ENCODE measurements around the gene SHOC2.

SHOC2 gene

GRCh38 chr10:110919349-110919931 lies at the start of gene SHOC2:
SHOC2 (plus strand) TSS chr10:110919604; CDS start chr10:110964359, 44,755 bp downstream.
- TF ChIP-seq CTCF (IDR thresholded peaks at IDR 0.05) = no peak
- Mint-ChIP-seq H3K27ac (peak within 1 kb of the TSS; percentile 100), H3K4me1 (peaks cover 54% of the 10 kb centered on the region), H3K9me3 (no peaks in the 10 kb centered on the region), H3K36me3 (ENCODE audit: low read depth) (no peaks in the 10 kb centered on the region), H3K4me3 (peak within 1 kb of the TSS; percentile 96), H3K27me3 (ENCODE audit: low read depth, poor library complexity) (no peaks in the 10 kb centered on the region)
- DNase-seq = peak; percentile 95

- H3K27me3 Mint-ChIP-seq (ENCODE audit: low read depth, poor library complexity) = no peaks in the 10 kb centered on the region
- TF ChIP-seq CTCF (IDR thresholded peaks at IDR 0.05) = no peak
- peaks cover 10% of the 10 kb centered on the region for H3K36me3 Mint-ChIP-seq (ENCODE audit: low read depth)
- no peaks in the 10 kb centered on the region for H3K9me3 Mint-ChIP-seq
- peak; percentile 17 for DNase-seq
- H3K4me1 Mint-ChIP-seq = peaks cover 61% of the 10 kb centered on the region
- H3K27ac Mint-ChIP-seq = peak overlapping the region; percentile 86
- peak overlapping the region; percentile 90 for H3K4me3 Mint-ChIP-seq
These were observed 48.5 kb upstream of the SHOC2 start for GRCh38 chr10:110870823-110871297.

- no peak for TF ChIP-seq CTCF (IDR thresholded peaks at IDR 0.05)
- Mint-ChIP-seq H3K36me3 (ENCODE audit: low read depth) (peaks cover 15% of the 10 kb centered on the region), H3K4me1 (peaks cover 55% of the 10 kb centered on the region), H3K4me3 (peak within 1 kb of the TSS; percentile 95), H3K9me3 (no peaks in the 10 kb centered on the region), H3K27ac (peak within 1 kb of the TSS; percentile 98), H3K27me3 (ENCODE audit: low read depth, poor library complexity) (no peaks in the 10 kb centered on the region)
- peak; percentile 100 for DNase-seq
These were observed 47.9 kb upstream of the SHOC2 start, which contains the start of gene PDCD4 for GRCh38 chr10:110871298-110872084. PDCD4 (plus strand) TSS chr10:110871928; CDS start chr10:110876028, 4,100 bp downstream.

- Mint-ChIP-seq H3K36me3 (ENCODE audit: low read depth) (peaks cover 20% of the 10 kb centered on the region), H3K27ac (peak overlapping the region; percentile 98), H3K4me1 (peaks cover 47% of the 10 kb centered on the region), H3K4me3 (peak overlapping the region; percentile 95), H3K9me3 (no peaks in the 10 kb centered on the region), H3K27me3 (ENCODE audit: low read depth, poor library complexity) (no peaks in the 10 kb centered on the region)
- peak; percentile 86 for DNase-seq
- TF ChIP-seq CTCF (IDR thresholded peaks at IDR 0.05) = no peak
These were observed 47.0 kb upstream of the SHOC2 start for GRCh38 chr10:110872145-110872983.

GRCh38 chr10:110872984-110873923 lies 46.1 kb upstream of the SHOC2 start:
- Mint-ChIP-seq H3K36me3 (ENCODE audit: low read depth) (peaks cover 29% of the 10 kb centered on the region), H3K27ac (peak overlapping the region; percentile 98), H3K4me3 (peak overlapping the region; percentile 95), H3K27me3 (ENCODE audit: low read depth, poor library complexity) (no peaks in the 10 kb centered on the region), H3K9me3 (no peaks in the 10 kb centered on the region), H3K4me1 (peaks cover 41% of the 10 kb centered on the region)
- no peak for TF ChIP-seq CTCF (IDR thresholded peaks at IDR 0.05)
- no peak for DNase-seq

Data from nephron progenitor cell (in vitro differentiated cells).